CD4-positive, alpha-beta T cell treated with Interleukin-6 for 4 hours (primary cell): ENCODE data around the gene FMN1.
"Not testable (repeated sequence)": the region's sequence is repeated elsewhere in the genome, so short reads cannot be mapped to it uniquely, and the experiment has no call there.

Source experiments
- DNase-seq: peaks from one replicate; pipeline ENCODE4 v3.0.0-alpha.2; 2020; ENCODE audit warnings: mixed read lengths

The FMN1 gene

GRCh38 chr15:33086500-33087121 is 107.9 kb downstream of the FMN1 start:
- DNase-seq, result peak; percentile 25

- no peak for DNase-seq
Observed at GRCh38 chr15:33084661-33085060, 109.9 kb downstream of the FMN1 start.

- DNase-seq, result no peak
Observed at GRCh38 chr15:33083232-33084081, 111.1 kb downstream of the FMN1 start.

GRCh38 chr15:33080006-33080405 is 114.5 kb downstream of the FMN1 start:
- DNase-seq, result no peak

GRCh38 chr15:33078607-33079006 is 115.9 kb downstream of the FMN1 start:
- DNase-seq, result no peak

GRCh38 chr15:33076937-33077336 is 117.6 kb downstream of the FMN1 start:
- no peak for DNase-seq

- no peak for DNase-seq
Observed at GRCh38 chr15:33074942-33075341, 119.6 kb downstream of the FMN1 start.

GRCh38 chr15:33074212-33074611 is 120.3 kb downstream of the FMN1 start:
- DNase-seq, result no peak

GRCh38 chr15:33071451-33071850 is 123.1 kb downstream of the FMN1 start:
- no peak for DNase-seq

- DNase-seq, result not testable (repeated sequence)
Observed at GRCh38 chr15:33069903-33070302, 124.6 kb downstream of the FMN1 start.

GRCh38 chr15:33069161-33069560 is 125.4 kb downstream of the FMN1 start:
- no peak for DNase-seq

- peak; percentile 33 for DNase-seq
Observed at GRCh38 chr15:33068511-33068990, 126.0 kb downstream of the FMN1 start.

GRCh38 chr15:33068007-33068481 is 126.5 kb downstream of the FMN1 start:
- DNase-seq, result peak; percentile 7

- DNase-seq, result no peak
Observed at GRCh38 chr15:33067456-33067855, 127.1 kb downstream of the FMN1 start.

- no peak for DNase-seq
Observed at GRCh38 chr15:33066584-33066983, 127.9 kb downstream of the FMN1 start.

GRCh38 chr15:33064878-33065277 is 129.6 kb downstream of the FMN1 start:
- no peak for DNase-seq

GRCh38 chr15:33059184-33059583 is 135.3 kb downstream of the FMN1 start:
- DNase-seq, result no peak

GRCh38 chr15:33057845-33058244 is 136.7 kb downstream of the FMN1 start:
- DNase-seq, result no peak

GRCh38 chr15:33055962-33056361 is 138.6 kb downstream of the FMN1 start:
- no peak for DNase-seq

- DNase-seq, result no peak
Observed at GRCh38 chr15:33051528-33051927, 143.0 kb downstream of the FMN1 start.

GRCh38 chr15:33048255-33048654 is 146.3 kb downstream of the FMN1 start:
- DNase-seq, result no peak

- no peak for DNase-seq
Observed at GRCh38 chr15:33047077-33047476, 147.4 kb downstream of the FMN1 start.

GRCh38 chr15:33046329-33046728 is 148.2 kb downstream of the FMN1 start:
- DNase-seq, result no peak
